Activated B cell treated with CpG ODN at 0.5 μM for 24 hours (primary cell): ENCODE measurements around the gene L3MBTL4. TPM values are rescaled to one million over a fixed set of nuclear protein-coding genes. Genes with fewer than 3 reads are reported as not detected.
"Not testable (repeated sequence)": the region's sequence is repeated elsewhere in the genome, so short reads cannot be mapped to it uniquely, and the experiment has no call there.

Experiments used
- ATAC-seq: fragments of 200-7000 bp; cut with Tn5 transposase; one replicate; pipeline ENCODE4 v1.10.0; 2021; ENCODE audit warnings: low read depth, mild to moderate bottlenecking, moderate library complexity
- CTCF ChIA-PET: fragments of 350-600 bp; sonication (Branson Sonifier 250); formaldehyde crosslinking; loops from one replicate; lab custom pipeline; 2021; ENCODE audit warnings: antibody characterized with exemption; lab: Charles Lee
- POLR2A ChIA-PET: fragments of 350-600 bp; sonication (Branson Sonifier 250); formaldehyde crosslinking; loops from one replicate; lab custom pipeline; 2021; ENCODE audit warnings: antibody characterized with exemption; lab: Charles Lee
- DNase-seq: peaks from one replicate; pipeline ENCODE4 v3.0.0; 2022
- H3K27ac Mint-ChIP-seq: one replicate; pipeline ENCODE4 v1.8.0; 2020; ENCODE audit warnings: mixed read lengths
- H3K27me3 Mint-ChIP-seq: one replicate; pipeline ENCODE4 v1.8.0; 2021; ENCODE audit warnings: mixed read lengths
- H3K36me3 Mint-ChIP-seq: one replicate; pipeline ENCODE4 v1.8.0; 2021; ENCODE audit warnings: low read depth, mixed read lengths
- H3K4me1 Mint-ChIP-seq: one replicate; pipeline ENCODE4 v1.8.0; 2021; ENCODE audit warnings: mixed read lengths
- H3K4me3 Mint-ChIP-seq: one replicate; pipeline ENCODE4 v1.8.0; 2020; ENCODE audit warnings: mild to moderate bottlenecking, mixed read lengths
- H3K9me3 Mint-ChIP-seq: one replicate; pipeline ENCODE4 v1.8.0; 2020; ENCODE audit warnings: mixed read lengths
- CTCF ChIP-seq: fragments of 200-600 bp; IDR thresholded peaks from one replicate; pipeline ENCODE4 v1.8.0; 2022; ENCODE audit warnings: antibody characterized with exemption, mild to moderate bottlenecking
- intact Hi-C: fragments of 100-400 bp; cut with micrococcal nuclease; formaldehyde crosslinking; loops from one replicate; pipeline ENCODE4 v1.15.1; 2024
- total RNA-seq: library from RNA; stranded (reverse); gene quantifications from 2 replicates; pipeline ENCODE4 v1.2.3, GENCODE V29; 2022

Gene L3MBTL4
- total RNA-seq, 1 donor from 2014 or later: 12.3 TPM

GRCh38 chr18:6078877-6079276 lies 335.8 kb downstream of the L3MBTL4 start:
- no peak overlapping the region for H3K4me3 Mint-ChIP-seq
- no peak for ATAC-seq
- CTCF ChIA-PET: no interaction called here
- H3K9me3 Mint-ChIP-seq: no peaks in the 10 kb centered on the region
- intact Hi-C loops: no loop called here
- no peaks in the 10 kb centered on the region for H3K4me1 Mint-ChIP-seq
- H3K27me3 Mint-ChIP-seq: no peaks in the 10 kb centered on the region
- POLR2A ChIA-PET: no interaction called here
- no peak for DNase-seq
- no peaks in the 10 kb centered on the region for H3K36me3 Mint-ChIP-seq
- no peak overlapping the region for H3K27ac Mint-ChIP-seq
- no peak for TF ChIP-seq CTCF

GRCh38 chr18:6072423-6072822 lies 342.3 kb downstream of the L3MBTL4 start:
- DNase-seq, H3K4me3 Mint-ChIP-seq, H3K27ac Mint-ChIP-seq, POLR2A ChIA-PET, H3K36me3 Mint-ChIP-seq, CTCF ChIA-PET, intact Hi-C loops, H3K4me1 Mint-ChIP-seq, H3K9me3 Mint-ChIP-seq, H3K27me3 Mint-ChIP-seq, ATAC-seq: not testable (repeated sequence)

- H3K36me3 Mint-ChIP-seq: peaks cover 2% of the 10 kb centered on the region
- H3K4me3 Mint-ChIP-seq: no peak overlapping the region
- H3K27ac Mint-ChIP-seq: no peak overlapping the region
- H3K9me3 Mint-ChIP-seq: no peaks in the 10 kb centered on the region
- DNase-seq (no peak), ATAC-seq (no peak)
- H3K27me3 Mint-ChIP-seq: no peaks in the 10 kb centered on the region
- no peak for TF ChIP-seq CTCF
- ChIA-PET CTCF (no interaction called here), POLR2A (no interaction called here)
- intact Hi-C loops: no loop called here
- H3K4me1 Mint-ChIP-seq: no peaks in the 10 kb centered on the region
Measured at GRCh38 chr18:6069539-6069938, 345.2 kb downstream of the L3MBTL4 start.

- ATAC-seq (no peak), DNase-seq (no peak)
- no peak overlapping the region for H3K27ac Mint-ChIP-seq
- H3K9me3 Mint-ChIP-seq: peaks cover under 1% of the 10 kb centered on the region
- intact Hi-C loops: no loop called here
- H3K27me3 Mint-ChIP-seq: no peaks in the 10 kb centered on the region
- ChIA-PET POLR2A (no interaction called here), CTCF (no interaction called here)
- TF ChIP-seq CTCF: no peak
- no peak overlapping the region for H3K4me3 Mint-ChIP-seq
- H3K4me1 Mint-ChIP-seq: no peaks in the 10 kb centered on the region
- peaks cover 2% of the 10 kb centered on the region for H3K36me3 Mint-ChIP-seq
Measured at GRCh38 chr18:6069103-6069502, 345.6 kb downstream of the L3MBTL4 start.

- CTCF ChIA-PET: no interaction called here
- Mint-ChIP-seq H3K27ac (no peak overlapping the region), H3K27me3 (no peaks in the 10 kb centered on the region), H3K9me3 (peaks cover 3% of the 10 kb centered on the region), H3K4me3 (no peak overlapping the region), H3K36me3 (no peaks in the 10 kb centered on the region), H3K4me1 (no peaks in the 10 kb centered on the region)
- intact Hi-C loops: no loop called here
- no peak for TF ChIP-seq CTCF
- ATAC-seq (no peak), DNase-seq (no peak)
- POLR2A ChIA-PET: no interaction called here
Measured at GRCh38 chr18:6060149-6060548, 354.6 kb downstream of the L3MBTL4 start.

GRCh38 chr18:6059551-6059950 lies 355.2 kb downstream of the L3MBTL4 start:
- intact Hi-C loops: no loop called here

More at GRCh38 chr18:6059551-6059950, 355.2 kb downstream of the L3MBTL4 start:
- no peaks in the 10 kb centered on the region for H3K4me1 Mint-ChIP-seq
- ChIA-PET CTCF (no interaction called here), POLR2A (no interaction called here)
- H3K36me3 Mint-ChIP-seq: no peaks in the 10 kb centered on the region
- DNase-seq (no peak), ATAC-seq (no peak)
- H3K4me3 Mint-ChIP-seq: no peak overlapping the region
- no peak overlapping the region for H3K27ac Mint-ChIP-seq
- peaks cover 3% of the 10 kb centered on the region for H3K9me3 Mint-ChIP-seq
- H3K27me3 Mint-ChIP-seq: no peaks in the 10 kb centered on the region
- no peak for TF ChIP-seq CTCF
